ENCODE data around the gene ITPR2.

The ITPR2 gene

GRCh38 chr12:26723379-26724308 lies 109.3 kb downstream of the ITPR2 start:
- H3K27ac ChIP-seq = peak overlapping the region in 3 of 21 experiments; percentile 8 to 55 (median 35)
- H3K4me3 ChIP-seq = no peak overlapping the region

- Histone ChIP-seq H3K4me3 (no peak overlapping the region), H3K27ac (no peak overlapping the region)
These were observed 111.2 kb downstream of the ITPR2 start for GRCh38 chr12:26721800-26722199.

GRCh38 chr12:26719852-26720251 lies 113.1 kb downstream of the ITPR2 start:
- no peak overlapping the region for H3K4me3 ChIP-seq

GRCh38 chr12:26717757-26718156 lies 115.2 kb downstream of the ITPR2 start:
- no peak overlapping the region for H3K27ac ChIP-seq
- no peak overlapping the region for H3K4me3 ChIP-seq

More at GRCh38 chr12:26719852-26720251, 113.1 kb downstream of the ITPR2 start:
- no peak overlapping the region for H3K27ac ChIP-seq

GRCh38 chr12:26715232-26715631 lies 117.8 kb downstream of the ITPR2 start:
- Histone ChIP-seq H3K4me3 (no peak overlapping the region), H3K27ac (no peak overlapping the region)

- Histone ChIP-seq H3K27ac (no peak overlapping the region), H3K4me3 (no peak overlapping the region)
These were observed 119.1 kb downstream of the ITPR2 start for GRCh38 chr12:26713885-26714383.

GRCh38 chr12:26712892-26713291 lies 120.1 kb downstream of the ITPR2 start:
- H3K27ac ChIP-seq = no peak overlapping the region
- H3K4me3 ChIP-seq = no peak overlapping the region

GRCh38 chr12:26711569-26711968 lies 121.4 kb downstream of the ITPR2 start:
- no peak overlapping the region for H3K4me3 ChIP-seq
- H3K27ac ChIP-seq = no peak overlapping the region

- Histone ChIP-seq H3K27ac (no peak overlapping the region), H3K4me3 (no peak overlapping the region)
These were observed 121.9 kb downstream of the ITPR2 start for GRCh38 chr12:26711072-26711471.

GRCh38 chr12:26705851-26706250 lies 127.1 kb downstream of the ITPR2 start:
- Histone ChIP-seq H3K4me3 (no peak overlapping the region), H3K27ac (no peak overlapping the region)

GRCh38 chr12:26704684-26705460 lies 128.1 kb downstream of the ITPR2 start:
- H3K4me3 ChIP-seq = no peak overlapping the region
- H3K27ac ChIP-seq = peak overlapping the region in 3 of 21 experiments; percentile 0 to 44 (median 14)

GRCh38 chr12:26704214-26704613 lies 128.8 kb downstream of the ITPR2 start:
- Histone ChIP-seq H3K27ac (peak overlapping the region in 1 of 21 experiments; percentile 0), H3K4me3 (no peak overlapping the region)

GRCh38 chr12:26702741-26703140 lies 130.3 kb downstream of the ITPR2 start:
- Histone ChIP-seq H3K27ac (no peak overlapping the region), H3K4me3 (no peak overlapping the region)

- Histone ChIP-seq H3K27ac (no peak overlapping the region), H3K4me3 (no peak overlapping the region)
These were observed 131.3 kb downstream of the ITPR2 start for GRCh38 chr12:26701604-26702215.

GRCh38 chr12:26700430-26700829 lies 132.6 kb downstream of the ITPR2 start:
- Histone ChIP-seq H3K27ac (no peak overlapping the region), H3K4me3 (no peak overlapping the region)

- H3K4me3 ChIP-seq = no peak overlapping the region
- H3K27ac ChIP-seq = no peak overlapping the region
These were observed 133.8 kb downstream of the ITPR2 start for GRCh38 chr12:26699237-26699636.

- no peak overlapping the region for H3K27ac ChIP-seq
- H3K4me3 ChIP-seq = no peak overlapping the region
These were observed 134.8 kb downstream of the ITPR2 start for GRCh38 chr12:26698186-26698585.

GRCh38 chr12:26697217-26697616 lies 135.8 kb downstream of the ITPR2 start:
- no peak overlapping the region for H3K4me3 ChIP-seq

GRCh38 chr12:26696613-26697092 lies 136.3 kb downstream of the ITPR2 start:
- Histone ChIP-seq H3K4me3 (no peak overlapping the region), H3K27ac (no peak overlapping the region)

More at GRCh38 chr12:26697217-26697616, 135.8 kb downstream of the ITPR2 start:
- H3K27ac ChIP-seq = no peak overlapping the region

GRCh38 chr12:26696048-26696612 lies 136.9 kb downstream of the ITPR2 start:
- H3K27ac ChIP-seq = no peak overlapping the region
- H3K4me3 ChIP-seq = no peak overlapping the region
